NCI-H1417 (cell line): ENCODE results near the gene TARP.
"Not testable (repeated sequence)": the region's sequence is repeated elsewhere in the genome, so short reads cannot be mapped to it uniquely, and the experiment has no call there.

Source experiments
- DNase-seq, 3 experiments: peaks; one replicate each; lab custom pipeline; 2025; lab: John Stamatoyannopoulos, UW

The TARP gene

DNA sequence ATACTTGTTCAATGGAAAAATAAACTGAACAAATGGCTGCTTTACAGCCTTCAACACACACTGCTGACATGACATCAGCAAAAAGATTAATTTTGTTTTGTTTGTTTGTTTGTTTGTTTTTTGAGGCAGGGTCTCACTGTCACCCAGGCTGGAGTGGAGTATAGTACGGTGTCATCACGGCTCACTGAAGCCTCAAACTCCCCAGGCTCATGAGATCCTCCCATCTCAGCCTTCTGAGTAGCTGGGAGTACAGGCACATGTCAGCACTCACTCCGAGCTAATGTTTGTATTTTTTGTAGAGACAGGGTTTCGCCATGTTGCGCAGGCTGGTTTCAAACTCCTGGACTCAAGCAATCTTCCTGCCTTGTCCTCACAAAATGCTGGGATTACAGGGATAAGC lies 10.9 kb downstream of the TARP start:
- no peak for DNase-seq

- DNase-seq, result not testable (repeated sequence)
These were observed 11.4 kb downstream of the TARP start for GRCh38 chr7:38262026-38262425.

- DNase-seq, result not testable (repeated sequence)
These were observed 11.8 kb downstream of the TARP start for GRCh38 chr7:38261601-38262000.

- not testable (repeated sequence) for DNase-seq
These were observed 14.3 kb downstream of the TARP start for GRCh38 chr7:38259157-38259556.

- DNase-seq, result no peak
These were observed 16.1 kb downstream of the TARP start for GRCh38 chr7:38257350-38257677.

- DNase-seq, result not testable (repeated sequence)
These were observed 23.6 kb downstream of the TARP start for GRCh38 chr7:38249849-38250248.

- no peak for DNase-seq
These were observed 25.3 kb downstream of the TARP start for GRCh38 chr7:38248069-38248567.

DNA sequence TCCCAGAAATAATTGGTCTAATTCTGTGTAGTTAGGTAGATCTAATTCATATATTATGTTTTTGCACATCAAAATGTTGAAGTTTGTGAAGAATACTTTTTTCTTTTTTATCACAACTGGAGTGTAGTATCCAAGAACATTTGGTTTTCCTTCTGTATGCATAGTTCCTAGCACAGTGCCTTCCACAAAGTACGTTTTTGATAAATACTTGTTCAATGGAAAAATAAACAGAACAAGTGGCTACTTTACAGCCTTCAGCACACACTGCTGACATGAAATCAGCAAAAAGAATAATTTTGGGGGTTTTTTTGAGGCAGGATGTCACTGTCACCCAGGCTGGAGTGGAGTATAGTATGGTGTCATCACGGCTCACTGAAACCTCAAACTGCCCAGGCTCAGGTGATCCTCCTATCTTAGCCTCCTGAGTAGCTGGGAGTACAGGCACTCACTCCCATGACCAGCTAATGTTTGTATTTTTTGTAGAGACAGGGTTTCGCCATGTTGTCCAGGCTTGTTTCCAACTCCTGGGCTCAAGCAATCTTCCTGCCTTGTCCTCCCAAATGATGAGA lies 27.9 kb downstream of the TARP start:
- no peak for DNase-seq

DNA sequence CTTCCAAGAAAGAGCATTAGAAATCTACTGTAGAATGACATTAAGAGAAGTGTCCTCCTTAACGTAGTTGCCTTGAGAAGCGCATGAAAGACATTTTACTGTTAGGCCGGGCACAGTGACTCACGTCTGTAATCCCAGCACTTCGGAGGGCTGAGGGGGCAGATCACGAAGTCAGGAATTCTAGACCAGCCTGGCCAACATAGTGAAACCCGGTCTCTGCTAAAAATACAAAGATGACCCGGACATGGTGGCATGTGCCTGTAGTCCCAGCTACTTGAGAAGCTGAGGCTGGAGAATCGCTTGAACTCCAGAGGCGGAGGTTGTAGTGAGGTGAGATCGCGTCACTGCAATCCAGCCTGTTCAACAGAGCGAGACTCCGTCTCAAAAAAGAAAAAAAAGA lies 28.9 kb downstream of the TARP start:
- no peak for DNase-seq

DNA sequence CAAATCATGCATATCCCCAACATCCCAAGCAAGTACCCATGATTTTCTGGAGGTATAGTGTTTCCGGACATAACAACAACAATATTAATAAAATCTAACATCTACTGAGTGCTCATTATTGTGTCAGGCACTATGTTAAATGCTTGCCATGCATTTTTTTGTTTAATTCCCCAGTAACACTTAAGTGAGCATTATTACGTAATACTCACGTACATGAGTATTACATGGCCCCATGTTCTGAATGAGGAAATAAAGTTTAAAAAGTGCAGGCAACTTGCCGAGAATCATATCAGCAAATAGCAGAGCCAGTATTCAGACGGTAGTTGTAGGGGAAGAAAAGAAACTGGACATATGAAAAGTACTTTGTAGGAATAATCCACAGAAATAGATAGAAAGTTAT lies 30.1 kb downstream of the TARP start:
- DNase-seq, result not testable (repeated sequence)

DNA sequence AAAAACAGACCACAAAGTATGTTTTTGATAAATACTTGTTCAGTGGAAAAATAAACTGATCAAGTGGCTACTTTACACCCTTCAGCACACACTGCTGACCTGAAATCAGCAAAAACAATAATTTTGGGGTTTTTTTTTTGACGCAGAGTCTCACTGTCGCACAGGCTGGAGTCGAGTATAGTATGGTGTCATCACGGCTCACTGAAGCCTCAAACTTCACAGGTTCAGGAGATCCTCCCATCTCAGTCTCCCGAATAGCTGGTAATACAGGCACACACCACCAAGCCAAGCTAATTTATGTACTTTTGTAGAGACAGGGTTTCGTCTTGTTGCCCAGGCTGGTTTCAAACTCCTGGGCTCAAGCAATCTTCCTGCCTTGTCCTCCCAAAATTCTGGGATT lies 30.6 kb downstream of the TARP start:
- no peak for DNase-seq

- no peak for DNase-seq
These were observed 32.4 kb downstream of the TARP start for GRCh38 chr7:38241071-38241470.

GRCh38 chr7:38239129-38239528 lies 34.3 kb downstream of the TARP start:
- not testable (repeated sequence) for DNase-seq

GRCh38 chr7:38235606-38236005 lies 37.8 kb downstream of the TARP start:
- DNase-seq, result no peak

- DNase-seq, result not testable (repeated sequence)
These were observed 38.7 kb downstream of the TARP start for GRCh38 chr7:38234759-38235158.

DNA sequence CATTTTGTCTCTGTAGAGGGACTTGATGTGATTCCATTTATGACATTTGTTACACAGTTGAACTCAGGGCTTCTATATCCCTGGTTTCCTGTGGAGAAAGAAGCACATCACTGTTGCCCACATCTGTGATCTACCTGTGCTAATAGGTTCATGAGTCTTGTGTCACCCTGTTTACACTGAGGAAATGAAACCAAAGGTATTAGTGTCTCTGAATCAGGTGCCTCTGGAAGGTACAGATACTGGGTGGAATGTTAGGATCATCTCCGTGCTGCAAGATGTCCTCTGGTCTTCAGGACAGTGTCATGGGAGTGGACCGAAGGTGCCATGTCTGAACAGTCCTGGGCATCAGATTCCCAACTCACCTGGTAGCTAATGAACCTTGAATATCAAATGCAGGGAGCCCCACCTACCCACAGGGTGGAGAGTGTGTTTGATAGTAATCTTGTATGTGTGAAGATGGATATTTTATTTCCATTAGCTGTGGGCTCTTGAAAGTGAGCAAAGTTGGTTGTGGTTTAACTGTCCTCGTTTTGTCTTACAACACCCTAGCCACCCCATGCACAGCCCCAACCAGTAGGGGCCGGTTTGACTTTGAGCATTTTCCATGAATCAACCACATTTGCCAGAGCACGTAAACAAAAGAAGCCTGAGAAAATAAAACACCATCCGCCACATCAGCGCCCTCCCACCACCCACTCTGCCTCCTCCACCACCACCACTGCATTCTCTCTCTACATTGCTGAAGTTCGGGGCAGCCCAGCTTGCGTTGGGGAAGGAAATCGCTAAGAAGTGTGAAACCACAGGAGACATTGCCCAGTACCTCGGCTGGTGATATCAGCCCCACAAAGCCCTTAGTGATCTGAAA lies 40.7 kb downstream of the TARP start:
- DNase-seq, result no peak

GRCh38 chr7:38229884-38230642 lies 43.4 kb downstream of the TARP start:
- DNase-seq, result no peak

- no peak for DNase-seq
These were observed 44.0 kb downstream of the TARP start for GRCh38 chr7:38229386-38229785.

DNA sequence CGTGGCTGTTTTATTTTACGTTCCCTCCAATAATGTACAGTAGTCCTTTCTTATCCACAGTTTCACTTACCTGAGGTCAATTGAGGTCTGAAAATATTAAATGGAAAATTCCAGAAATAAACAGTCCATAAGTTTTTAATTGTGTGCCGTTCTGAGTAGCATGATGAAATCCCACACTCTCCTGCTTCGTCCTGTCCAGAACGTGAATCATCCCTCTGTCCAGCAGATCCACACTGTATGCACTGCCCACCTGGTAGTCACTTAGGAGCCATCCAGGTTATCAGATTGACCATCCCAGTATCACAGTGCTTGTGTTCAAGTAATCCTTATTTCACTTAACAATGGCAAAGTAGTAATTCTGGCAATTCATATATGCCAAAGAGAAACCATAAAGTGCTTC lies 49.0 kb downstream of the TARP start:
- DNase-seq, result no peak

DNA sequence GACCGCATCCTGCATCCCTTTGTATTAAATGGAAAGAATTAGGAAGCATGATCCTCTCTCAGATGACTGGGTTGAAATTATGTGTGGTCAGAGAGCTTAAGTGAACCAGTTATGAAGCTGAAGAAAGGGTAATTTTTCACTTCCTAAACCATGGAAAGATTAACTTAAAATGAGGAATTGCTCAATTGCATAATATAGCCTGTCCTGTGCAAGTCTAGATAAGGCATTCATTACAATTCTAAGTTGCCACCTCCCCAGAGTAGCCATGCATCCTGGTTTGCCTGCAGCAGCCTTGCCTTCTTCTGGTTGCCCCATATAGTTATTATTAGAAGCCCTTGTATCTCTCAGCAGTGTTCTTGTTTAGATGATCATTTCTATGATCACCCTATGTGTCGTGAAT lies 50.1 kb downstream of the TARP start:
- no peak for DNase-seq

DNA sequence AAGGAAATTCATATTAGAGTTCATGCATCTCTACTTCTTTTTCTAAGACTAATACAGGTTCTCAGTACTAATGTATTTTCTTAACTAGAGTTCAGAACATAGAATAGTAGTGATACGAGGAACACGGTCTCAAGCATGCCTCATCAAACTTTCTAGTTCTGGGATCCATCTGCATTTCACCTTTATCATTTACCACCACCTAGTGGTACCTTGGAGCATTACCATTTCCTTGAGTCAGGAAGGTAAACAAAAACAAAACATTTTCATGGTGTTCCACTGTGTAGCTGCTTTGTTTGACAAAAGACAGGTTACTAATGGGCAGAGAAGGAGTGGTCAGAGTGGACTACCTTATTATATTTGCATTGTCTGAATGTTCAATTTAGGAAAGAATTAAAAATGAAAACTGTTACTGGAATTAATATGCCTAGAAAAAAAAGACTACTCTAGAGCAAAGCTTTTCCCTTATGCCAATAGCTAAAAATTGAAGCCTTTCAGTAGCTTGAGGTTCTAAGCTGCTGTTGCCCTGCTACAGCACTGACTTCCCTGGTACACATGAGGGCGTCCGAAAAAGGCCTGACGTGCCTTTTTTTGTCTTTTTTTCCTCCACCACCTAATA lies 50.8 kb downstream of the TARP start:
- DNase-seq, result peak; percentile 47 to 84 (median 54)

- no peak for DNase-seq
These were observed 53.0 kb downstream of the TARP start for GRCh38 chr7:38220452-38220851.
